Neural progenitor cell (in vitro differentiated cells): ENCODE measurements around the gene TASP1. TPM values are rescaled to one million over a fixed set of nuclear protein-coding genes. Genes with fewer than 3 reads are reported as not detected.

Source experiments
- DNase-seq: peaks from one replicate; pipeline ENCODE4 v3.0.0-alpha.2; 2016; ENCODE audit warnings: low spot score
- H2AFZ ChIP-seq: fragments of 200-600 bp; sonication (generic); replicated peaks from 2 replicates; pipeline ENCODE4 v1.6.1; 2016; ENCODE audit warnings: antibody characterized with exemption
- H3F3A ChIP-seq: fragments of 200-600 bp; sonication (generic); 2 replicates; pipeline ENCODE4 v1.6.1; 2016; ENCODE audit warnings: antibody characterized with exemption, low read depth
- H3K27ac ChIP-seq: fragments of 200-600 bp; sonication (generic); 2 replicates; pipeline ENCODE4 v1.5.1; 2016; ENCODE audit warnings: mild to moderate bottlenecking
- H3K27me3 ChIP-seq: fragments of 200-600 bp; sonication (generic); 2 replicates; pipeline ENCODE4 v1.6.1; 2016; ENCODE audit warnings: mild to moderate bottlenecking, moderate library complexity
- H3K36me3 ChIP-seq: fragments of 200-600 bp; sonication (generic); 2 replicates; pipeline ENCODE4 v1.5.1; 2016
- H3K4me1 ChIP-seq: fragments of 200-600 bp; sonication (generic); 2 replicates; pipeline ENCODE4 v1.6.1; 2016; ENCODE audit warnings: mixed run types
- H3K4me2 ChIP-seq: fragments of 200-600 bp; sonication (generic); 2 replicates; pipeline ENCODE4 v1.6.1; 2016
- H3K4me3 ChIP-seq: fragments of 200-600 bp; sonication (generic); 2 replicates; pipeline ENCODE4 v1.5.1; 2016
- H3K79me2 ChIP-seq: fragments of 200-600 bp; sonication (generic); 2 replicates; pipeline ENCODE4 v1.6.1; 2016; ENCODE audit warnings: low read depth
- H3K9ac ChIP-seq: fragments of 200-600 bp; sonication (generic); 2 replicates; pipeline ENCODE4 v1.6.1; 2016
- H3K9me3 ChIP-seq: fragments of 200-600 bp; sonication (generic); 2 replicates; pipeline ENCODE4 v1.5.1; 2016; ENCODE audit warnings: low read depth
- H4K20me1 ChIP-seq: fragments of 200-600 bp; sonication (generic); 2 replicates; pipeline ENCODE4 v1.6.1; 2016; ENCODE audit warnings: low read depth
- H3K27ac Mint-ChIP-seq: 3 replicates; pipeline ENCODE4 v1.8.0; 2021; ENCODE audit warnings: mixed read lengths
- H3K27me3 Mint-ChIP-seq: 2 replicates; pipeline ENCODE4 v1.8.0; 2022; ENCODE audit warnings: low read depth, mild to moderate bottlenecking, inconsistent platforms, moderate library complexity, mixed read lengths; ENCODE audit not compliant: insufficient read depth
- H3K36me3 Mint-ChIP-seq: 3 replicates; pipeline ENCODE4 v1.8.0; 2021; ENCODE audit warnings: mixed read lengths
- H3K4me1 Mint-ChIP-seq: 3 replicates; pipeline ENCODE4 v1.8.0; 2021; ENCODE audit warnings: mixed read lengths
- H3K4me3 Mint-ChIP-seq: 3 replicates; pipeline ENCODE4 v1.8.0; 2021; ENCODE audit warnings: mild to moderate bottlenecking, moderate library complexity, mixed read lengths
- H3K9me3 Mint-ChIP-seq: 3 replicates; pipeline ENCODE4 v1.8.0; 2020; ENCODE audit warnings: mixed read lengths
- CTCF ChIP-seq: fragments of 200-600 bp; sonication (generic); IDR thresholded peaks from 2 replicates; pipeline ENCODE4 v1.5.1; 2017; ENCODE audit warnings: antibody characterized with exemption, mild to moderate bottlenecking
- EZH2 ChIP-seq: fragments of 200-600 bp; sonication (generic); IDR thresholded peaks from 2 replicates; pipeline ENCODE4 v1.6.1; 2017; ENCODE audit warnings: antibody characterized with exemption, mild to moderate bottlenecking, moderate library complexity
- EZH2phosphoT487 ChIP-seq: fragments of 200-600 bp; sonication (generic); IDR thresholded peaks from 2 replicates; pipeline ENCODE4 v1.6.1; 2017; ENCODE audit warnings: antibody characterized with exemption
- total RNA-seq: library from RNA; depleted of rRNA; stranded (reverse); fragments of >200 nt; gene quantifications from 2 replicates; pipeline ENCODE4 v1.2.3, GENCODE V29; 2015; ENCODE audit warnings: low replicate concordance

The TASP1 gene
- total RNA-seq, 1 donor from 2014 or later, result 9.6 TPM

DNA sequence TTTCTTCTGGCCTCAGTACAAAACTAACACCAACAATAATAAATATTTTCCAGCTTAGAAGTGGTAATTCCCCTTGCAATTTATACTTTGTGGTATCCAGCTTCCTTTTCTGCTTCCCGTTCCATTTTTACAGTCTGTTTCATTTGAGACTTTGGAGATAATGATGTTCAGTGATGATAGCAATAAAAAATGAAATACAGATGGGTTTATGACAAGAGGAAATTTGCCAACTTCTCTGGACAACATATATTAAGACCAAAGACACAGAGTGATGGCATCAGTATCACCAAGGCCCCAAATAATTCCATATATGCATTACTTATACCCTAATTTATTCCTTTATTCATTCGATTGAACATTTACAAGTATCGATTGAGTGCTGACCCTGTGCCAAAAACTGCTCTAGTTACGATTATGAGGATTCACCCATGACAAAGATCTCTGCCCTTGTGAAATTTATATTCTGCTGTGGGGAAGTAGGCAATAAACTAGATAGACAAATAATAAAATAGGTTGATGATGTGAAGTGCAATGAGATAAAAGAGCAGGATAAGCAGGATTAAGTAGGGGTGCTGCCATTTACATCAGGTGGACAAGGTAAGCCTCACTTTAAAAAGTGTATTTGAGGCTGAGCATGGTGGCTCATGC lies 18.1 kb upstream of the TASP1 start:
- no peaks in the 10 kb centered on the region for H3K9me3 ChIP-seq
- H3K79me2 ChIP-seq, result no peaks in the 10 kb centered on the region
- TF ChIP-seq CTCF, result no peak
- TF ChIP-seq EZH2phosphoT487, result no peak
- no peak for TF ChIP-seq EZH2
- no peaks in the 10 kb centered on the region for H3F3A ChIP-seq
- no peak overlapping the region for H3K4me2 ChIP-seq
- Mint-ChIP-seq H3K4me1 (no peaks in the 10 kb centered on the region), H3K9me3 (peaks cover 1% of the 10 kb centered on the region), H3K27ac (no peak overlapping the region), H3K4me3 (no peak overlapping the region), H3K36me3 (no peaks in the 10 kb centered on the region), H3K27me3 (no peaks in the 10 kb centered on the region)
- H3K4me1 ChIP-seq, result no peaks in the 10 kb centered on the region
- H2AFZ ChIP-seq, result no peak overlapping the region
- no peaks in the 10 kb centered on the region for H3K27me3 ChIP-seq
- no peaks in the 10 kb centered on the region for H3K36me3 ChIP-seq
- no peak overlapping the region for H3K27ac ChIP-seq
- H4K20me1 ChIP-seq, result no peaks in the 10 kb centered on the region
- H3K9ac ChIP-seq, result no peak overlapping the region
- no peak for DNase-seq
- no peak overlapping the region for H3K4me3 ChIP-seq

DNA sequence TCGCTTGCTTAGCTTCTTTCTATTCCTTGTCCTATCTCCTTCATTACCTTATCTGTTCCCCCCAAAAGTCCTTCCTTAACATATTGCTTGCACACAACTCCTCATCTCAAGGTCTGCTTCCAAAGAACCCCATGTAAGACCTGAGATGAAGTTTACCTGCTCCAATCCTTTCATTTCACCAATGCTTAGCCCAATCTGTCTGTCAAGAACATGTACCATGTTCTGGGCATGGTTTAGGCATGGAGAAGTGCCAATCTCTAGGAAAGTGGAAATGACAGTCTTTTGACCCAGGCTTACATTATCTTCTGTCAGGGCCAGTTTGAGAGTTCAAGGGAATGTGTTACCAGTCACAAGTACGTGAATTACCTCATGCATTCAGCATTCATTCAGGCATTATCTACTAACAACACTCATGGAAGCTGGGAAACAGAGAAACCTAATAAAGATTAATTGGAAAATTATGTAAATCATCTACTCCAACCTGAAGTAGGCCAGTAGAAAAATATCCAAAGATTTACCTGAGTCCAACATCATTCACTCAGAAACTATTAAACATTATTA lies 15.8 kb upstream of the TASP1 start:
- H3K9me3 ChIP-seq, result no peaks in the 10 kb centered on the region
- H4K20me1 ChIP-seq, result no peaks in the 10 kb centered on the region
- H2AFZ ChIP-seq, result no peak overlapping the region
- Mint-ChIP-seq H3K27me3 (peaks cover 2% of the 10 kb centered on the region), H3K36me3 (no peaks in the 10 kb centered on the region), H3K4me1 (peaks cover 6% of the 10 kb centered on the region), H3K27ac (no peak overlapping the region), H3K9me3 (peaks cover 3% of the 10 kb centered on the region), H3K4me3 (no peak overlapping the region)
- no peak overlapping the region for H3K9ac ChIP-seq
- no peaks in the 10 kb centered on the region for H3K36me3 ChIP-seq
- no peaks in the 10 kb centered on the region for H3K79me2 ChIP-seq
- H3K4me2 ChIP-seq, result no peak overlapping the region
- H3F3A ChIP-seq, result peaks cover 3% of the 10 kb centered on the region
- no peak overlapping the region for H3K27ac ChIP-seq
- no peaks in the 10 kb centered on the region for H3K27me3 ChIP-seq
- no peak for TF ChIP-seq EZH2
- TF ChIP-seq CTCF, result no peak
- no peak for TF ChIP-seq EZH2phosphoT487
- no peak for DNase-seq
- no peak overlapping the region for H3K4me3 ChIP-seq
- peaks cover 11% of the 10 kb centered on the region for H3K4me1 ChIP-seq

DNA sequence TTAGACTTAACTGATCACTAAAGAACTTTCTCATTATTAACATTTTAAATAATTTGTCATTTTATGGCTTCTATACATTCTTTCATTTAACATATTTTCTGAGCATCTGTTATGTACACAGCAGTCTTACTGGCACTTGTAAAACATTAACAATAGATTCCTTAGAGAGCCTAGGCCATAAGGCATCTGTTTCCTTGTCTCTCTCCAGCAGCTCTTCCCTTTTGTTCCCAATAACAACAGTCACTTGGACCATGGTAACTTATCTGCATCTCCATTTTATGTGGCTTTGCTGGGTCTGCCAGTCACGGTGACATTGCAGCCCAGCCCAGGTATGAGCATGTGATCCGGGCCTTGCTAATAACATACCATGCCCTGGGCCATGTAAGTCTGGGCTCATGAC lies 11.7 kb upstream of the TASP1 start:
- no peaks in the 10 kb centered on the region for H3K27me3 ChIP-seq
- no peak overlapping the region for H3K4me2 ChIP-seq
- H3F3A ChIP-seq, result peaks cover 6% of the 10 kb centered on the region
- no peaks in the 10 kb centered on the region for H3K9me3 ChIP-seq
- H3K4me1 Mint-ChIP-seq, result peaks cover 6% of the 10 kb centered on the region
- H3K9ac ChIP-seq, result no peak overlapping the region
- no peak overlapping the region for H2AFZ ChIP-seq
- H3K36me3 ChIP-seq, result no peaks in the 10 kb centered on the region
- no peak overlapping the region for H3K27ac ChIP-seq
- H4K20me1 ChIP-seq, result no peaks in the 10 kb centered on the region
- H3K27ac Mint-ChIP-seq, result no peak overlapping the region
- H3K4me3 Mint-ChIP-seq, result no peak overlapping the region
- no peaks in the 10 kb centered on the region for H3K36me3 Mint-ChIP-seq
- H3K4me3 ChIP-seq, result no peak overlapping the region
- DNase-seq, result no peak
- peaks cover 3% of the 10 kb centered on the region for H3K9me3 Mint-ChIP-seq
- H3K27me3 Mint-ChIP-seq, result peaks cover 2% of the 10 kb centered on the region
- H3K4me1 ChIP-seq, result peaks cover 15% of the 10 kb centered on the region
- H3K79me2 ChIP-seq, result no peaks in the 10 kb centered on the region
- TF ChIP-seq CTCF, result no peak
- no peak for TF ChIP-seq EZH2phosphoT487
- TF ChIP-seq EZH2, result no peak
